ENCODE measurements around the gene SLCO3A1.
A peak's percentile ranks its signal among the peaks of the same experiment; 100 is the strongest.

Gene SLCO3A1

GRCh38 chr15:92143765-92144164 is 290.3 kb downstream of the SLCO3A1 start:
- DNase-seq = no peak

DNA sequence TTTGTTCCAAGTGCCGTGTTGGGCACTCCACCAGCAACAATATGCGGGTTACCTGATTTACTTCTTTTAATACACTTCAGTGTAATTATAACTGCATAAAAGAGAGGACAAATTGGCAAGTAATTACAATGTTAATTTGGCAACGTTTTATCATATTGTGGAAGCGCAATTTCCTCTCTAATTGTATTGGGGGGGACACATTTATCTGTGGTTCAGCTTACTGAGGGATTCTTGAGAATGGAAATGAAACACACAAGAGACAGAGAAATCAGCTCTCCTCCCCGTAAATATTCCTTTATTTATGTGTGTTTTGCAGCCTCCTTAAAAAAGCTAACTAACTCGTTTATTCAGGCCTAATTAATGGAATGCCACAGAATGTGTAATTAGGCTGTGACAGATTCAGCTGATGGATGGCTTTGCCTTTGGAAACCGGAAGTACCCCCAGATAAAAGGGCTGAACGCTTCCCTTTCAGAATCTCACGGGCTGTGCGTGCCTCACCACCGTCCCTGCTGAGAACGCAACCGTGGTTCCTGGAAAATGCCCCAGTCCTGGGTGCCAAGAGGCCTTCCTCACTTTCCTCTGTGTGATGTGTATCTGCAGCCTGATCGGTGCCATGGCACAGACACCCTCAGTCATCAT is 293.1 kb downstream of the SLCO3A1 start:
- DNase-seq = no peak

DNA sequence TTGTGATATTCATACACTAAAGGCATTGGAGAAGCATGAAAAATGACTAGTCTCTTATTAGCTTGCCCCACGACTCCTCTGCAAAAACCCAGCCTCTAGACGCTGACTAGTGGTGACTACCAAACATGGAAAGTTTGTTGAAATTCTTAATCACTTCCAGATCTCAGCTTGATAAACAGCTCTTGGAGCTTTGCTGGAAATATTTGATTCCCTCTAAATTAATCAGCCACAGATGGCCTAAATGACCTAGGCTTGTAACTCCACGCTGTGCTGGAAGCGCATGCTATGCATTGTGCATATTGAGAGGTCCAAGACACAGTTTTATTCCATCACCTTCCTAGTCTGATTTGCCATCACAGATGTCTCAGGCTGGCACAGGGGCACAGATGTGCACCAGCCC is 295.5 kb downstream of the SLCO3A1 start:
- no peak for DNase-seq

- DNase-seq = no peak
These were observed 296.0 kb downstream of the SLCO3A1 start for GRCh38 chr15:92149465-92149864.

GRCh38 chr15:92151168-92151567 is 297.7 kb downstream of the SLCO3A1 start:
- DNase-seq = no peak

DNA sequence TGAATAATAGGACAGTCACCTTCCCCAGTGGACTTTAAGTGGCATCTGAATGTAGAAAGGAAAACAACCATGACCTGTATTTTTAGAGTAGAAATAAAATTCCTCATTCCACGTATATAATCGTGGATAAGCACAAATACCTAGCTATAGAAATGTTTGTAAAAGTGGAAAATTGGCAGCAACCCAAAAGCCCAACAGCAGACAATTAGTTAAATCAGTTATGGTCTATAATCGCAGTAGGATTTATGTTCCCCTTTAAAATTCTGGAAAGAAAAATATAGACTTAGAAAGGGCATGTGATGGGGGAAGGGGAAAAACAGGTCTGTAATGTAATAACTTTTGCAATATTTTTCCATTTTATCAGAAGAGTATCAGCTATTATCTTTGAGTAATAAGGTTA is 298.2 kb downstream of the SLCO3A1 start:
- DNase-seq = no peak

GRCh38 chr15:92152983-92153382 is 299.5 kb downstream of the SLCO3A1 start:
- no peak for DNase-seq

- DNase-seq = no peak
These were observed 300.1 kb downstream of the SLCO3A1 start for GRCh38 chr15:92153620-92154019.

DNA sequence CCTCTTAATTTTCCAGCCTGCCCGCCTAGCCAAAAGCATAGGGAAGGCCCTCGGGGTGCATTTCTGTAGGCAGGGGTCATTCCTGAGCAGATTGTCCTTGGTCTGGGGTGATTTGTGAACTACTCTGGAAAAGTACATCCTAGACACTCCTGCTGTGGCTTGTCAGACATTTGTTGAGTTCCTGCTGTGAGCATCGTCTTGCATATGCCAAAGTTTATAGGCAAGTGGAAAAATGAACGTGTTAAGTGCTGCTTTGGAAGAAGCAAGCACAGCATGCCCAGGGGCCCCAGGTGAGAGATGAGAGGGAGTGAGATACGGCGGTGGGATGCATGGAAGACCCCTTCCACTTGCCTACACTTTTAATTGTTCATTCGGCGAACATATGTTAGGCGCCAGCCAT is 302.4 kb downstream of the SLCO3A1 start:
- DNase-seq = no peak

GRCh38 chr15:92157666-92158298 is 304.3 kb downstream of the SLCO3A1 start:
- no peak for DNase-seq

- peak; percentile 21 for DNase-seq
These were observed 304.9 kb downstream of the SLCO3A1 start for GRCh38 chr15:92158426-92158825.

GRCh38 chr15:92159481-92159880 is 306.0 kb downstream of the SLCO3A1 start:
- DNase-seq = no peak

- DNase-seq = no peak
These were observed 306.7 kb downstream of the SLCO3A1 start for GRCh38 chr15:92159906-92160841.

DNA sequence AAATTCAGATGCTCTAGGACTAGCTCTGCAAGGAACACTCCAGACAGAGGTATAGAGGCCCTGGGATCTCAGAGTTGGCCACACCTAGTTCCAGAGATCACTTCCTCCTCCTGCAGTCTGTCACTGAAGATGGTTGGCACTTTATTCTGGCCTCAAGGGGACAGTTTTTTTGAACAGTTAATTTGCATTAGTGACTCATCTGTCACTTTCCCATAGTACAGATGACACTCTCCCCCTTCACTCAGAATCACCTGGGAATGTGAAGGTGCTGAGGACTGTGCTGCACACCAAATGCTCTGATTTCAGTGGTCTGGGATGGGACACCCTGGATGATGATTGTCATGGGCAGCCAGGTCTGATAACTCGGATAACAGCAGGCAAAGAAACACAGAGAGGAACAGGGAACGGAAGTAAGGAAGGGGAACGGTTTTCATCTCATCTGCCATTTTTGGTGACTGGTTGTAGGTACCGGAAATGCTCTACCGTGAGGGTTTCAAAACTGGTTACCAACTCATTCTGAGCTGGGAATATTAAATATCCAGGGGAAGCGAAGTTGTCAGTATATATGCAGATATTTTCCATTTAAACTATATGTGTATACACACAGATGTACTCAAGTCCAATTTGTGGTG is 307.6 kb downstream of the SLCO3A1 start:
- DNase-seq = no peak

- no peak for DNase-seq
These were observed 309.1 kb downstream of the SLCO3A1 start for GRCh38 chr15:92162657-92163056.

DNA sequence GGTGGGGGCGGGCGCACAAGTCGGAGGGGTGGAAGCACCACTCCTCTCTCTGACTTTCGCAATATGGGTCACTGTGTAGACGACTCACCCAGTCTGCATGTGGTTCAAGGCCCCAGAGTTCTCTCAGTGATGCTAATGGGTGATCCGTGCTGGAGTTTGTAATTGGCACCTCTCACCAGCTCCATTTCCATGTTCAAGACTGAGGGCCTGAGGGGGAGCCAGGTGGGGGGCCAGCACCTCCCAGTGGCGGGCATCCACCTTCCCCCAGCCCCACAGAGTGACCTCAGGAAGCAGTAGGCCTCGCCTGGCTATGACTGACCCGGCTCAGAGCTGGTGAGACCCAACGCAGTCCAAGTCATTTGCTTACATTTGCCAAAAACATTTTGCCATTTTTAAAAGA is 310.1 kb downstream of the SLCO3A1 start:
- no peak for DNase-seq

GRCh38 chr15:92164327-92165000 is 311.0 kb downstream of the SLCO3A1 start:
- no peak for DNase-seq

DNA sequence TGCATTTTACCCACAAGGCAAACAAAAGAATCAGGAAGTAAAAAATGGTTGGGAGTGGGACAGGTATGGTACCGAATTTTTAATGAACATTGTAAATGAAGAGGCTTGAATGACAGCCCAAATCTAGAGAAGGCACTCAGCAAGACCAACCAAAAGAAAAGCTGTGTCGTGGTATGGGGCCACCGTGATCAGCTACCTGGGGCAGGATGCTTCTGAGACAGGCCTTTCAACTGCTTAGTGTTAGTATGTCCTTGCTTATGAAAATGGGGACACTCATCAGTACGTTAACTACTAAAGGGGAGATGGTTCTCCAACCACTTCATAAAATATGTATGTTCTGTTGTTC is 311.5 kb downstream of the SLCO3A1 start:
- no peak for DNase-seq

DNA sequence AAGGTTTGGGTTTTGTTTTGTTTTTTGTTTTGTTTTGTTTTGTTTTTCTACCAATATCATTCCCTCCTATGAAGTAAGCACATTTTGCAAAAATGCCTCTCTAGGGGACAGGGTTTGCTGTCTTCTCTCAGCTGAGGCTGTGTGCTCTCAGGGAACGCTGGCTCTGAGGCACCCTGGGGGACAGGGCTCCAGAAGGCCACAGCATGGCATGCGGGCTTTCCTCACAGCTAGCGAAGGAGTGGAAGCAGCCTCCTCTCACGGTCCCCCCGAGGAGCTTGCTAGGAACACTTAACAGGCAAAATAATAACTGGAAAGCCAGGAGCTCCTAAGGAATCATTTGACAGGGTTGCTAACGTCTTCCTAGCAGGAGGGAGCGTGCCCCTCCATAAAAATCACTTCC is 312.5 kb downstream of the SLCO3A1 start:
- DNase-seq = no peak

DNA sequence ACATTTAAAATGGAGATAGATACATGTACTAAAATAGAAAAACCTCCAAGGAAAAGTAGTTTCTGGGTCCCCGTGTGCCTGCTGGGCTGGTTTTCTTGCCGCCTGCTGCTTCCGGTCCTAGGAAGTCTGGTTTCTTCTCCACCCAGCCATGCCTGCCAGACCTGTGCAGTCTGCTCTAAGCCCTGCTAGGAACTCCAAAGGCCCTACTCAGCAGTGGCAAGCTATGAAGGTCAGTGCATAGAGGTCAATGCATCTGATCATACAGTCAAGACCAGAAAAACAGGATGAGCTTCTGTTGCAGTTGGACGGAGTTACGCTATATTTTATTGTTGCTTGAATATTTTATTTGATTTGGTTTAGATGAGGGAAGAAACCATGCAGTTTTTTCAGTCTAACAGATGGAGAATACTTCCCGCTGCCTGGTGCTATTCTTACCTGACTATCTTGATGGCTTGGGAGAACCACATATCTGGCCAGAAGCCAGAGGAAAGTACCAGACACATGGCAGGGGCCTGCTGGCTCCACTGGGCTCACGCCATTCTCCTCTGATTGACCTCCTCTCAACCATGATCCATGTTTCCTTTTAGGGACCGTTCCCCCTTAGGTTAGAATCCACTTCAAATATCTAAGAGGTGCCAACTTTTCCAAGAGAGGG is 313.4 kb downstream of the SLCO3A1 start:
- no peak for DNase-seq

- DNase-seq = no peak
These were observed 313.9 kb downstream of the SLCO3A1 start for GRCh38 chr15:92167451-92167850.

- DNase-seq = no peak
These were observed 314.7 kb downstream of the SLCO3A1 start for GRCh38 chr15:92168066-92168683.

Data from activated T-cell treated with anti-CD3 and anti-CD28 coated beads for 4 hours (primary cell).